Stimulated activated CD8-positive, alpha-beta memory T cell treated with anti-CD3 and anti-CD28 coated beads, Interleukin-4, amount 100 ng/mL, for 24 hours (primary cell): ENCODE data around the gene CEP120.
"Not testable (repeated sequence)": the region's sequence is repeated elsewhere in the genome, so short reads cannot be mapped to it uniquely, and the experiment has no call there.

Experiments
- DNase-seq: peaks from one replicate; pipeline ENCODE4 v3.0.0-alpha.2; 2020; ENCODE audit warnings: low read depth

CEP120 gene

GRCh38 chr5:123387313-123387712, 35.9 kb downstream of the CEP120 start:
- no peak for DNase-seq

GRCh38 chr5:123382252-123382651, 41.0 kb downstream of the CEP120 start:
- DNase-seq: no peak

GRCh38 chr5:123371575-123372179, 51.5 kb downstream of the CEP120 start:
- DNase-seq: peak; percentile 6

- no peak for DNase-seq
These were observed 53.7 kb downstream of the CEP120 start for GRCh38 chr5:123369371-123369968.

GRCh38 chr5:123367739-123368138, 55.5 kb downstream of the CEP120 start:
- DNase-seq: no peak

GRCh38 chr5:123365156-123365555, 58.0 kb downstream of the CEP120 start:
- DNase-seq: no peak

GRCh38 chr5:123364441-123365155, 58.6 kb downstream of the CEP120 start:
- no peak for DNase-seq

- no peak for DNase-seq
These were observed 62.3 kb downstream of the CEP120 start for GRCh38 chr5:123360910-123361309.

- no peak for DNase-seq
These were observed 63.0 kb downstream of the CEP120 start for GRCh38 chr5:123360201-123360571.

- no peak for DNase-seq
These were observed 63.6 kb downstream of the CEP120 start for GRCh38 chr5:123359454-123360200.

GRCh38 chr5:123358751-123359150, 64.5 kb downstream of the CEP120 start:
- no peak for DNase-seq

GRCh38 chr5:123358304-123358703, 64.9 kb downstream of the CEP120 start:
- DNase-seq: no peak

GRCh38 chr5:123351820-123352219, 71.4 kb downstream of the CEP120 start:
- no peak for DNase-seq

GRCh38 chr5:123351240-123351639, 72.0 kb downstream of the CEP120 start:
- no peak for DNase-seq

- no peak for DNase-seq
These were observed 72.5 kb downstream of the CEP120 start for GRCh38 chr5:123350742-123351141.

GRCh38 chr5:123344816-123345426, 78.3 kb downstream of the CEP120 start:
- no peak for DNase-seq

GRCh38 chr5:123340928-123341327, 82.3 kb downstream of the CEP120 start:
- DNase-seq: no peak

- DNase-seq: not testable (repeated sequence)
These were observed 114.8 kb downstream of the CEP120 start for GRCh38 chr5:123308377-123308776.

- no peak for DNase-seq
These were observed 117.5 kb downstream of the CEP120 start for GRCh38 chr5:123305751-123306150.

GRCh38 chr5:123304777-123305316, 118.4 kb downstream of the CEP120 start:
- DNase-seq: no peak

- DNase-seq: no peak
These were observed 119.4 kb downstream of the CEP120 start for GRCh38 chr5:123303802-123304201.

GRCh38 chr5:123300266-123300665, 122.9 kb downstream of the CEP120 start:
- no peak for DNase-seq
